Measurements from ENCODE around the gene TENT5C. TPM values are rescaled to one million over a fixed set of nuclear protein-coding genes. Genes with fewer than 3 reads are reported as not detected.

Gene TENT5C
- total RNA-seq, 4 donors from 2014 or later, result 2.3 to 22.1 (median 5.1) TPM

DNA sequence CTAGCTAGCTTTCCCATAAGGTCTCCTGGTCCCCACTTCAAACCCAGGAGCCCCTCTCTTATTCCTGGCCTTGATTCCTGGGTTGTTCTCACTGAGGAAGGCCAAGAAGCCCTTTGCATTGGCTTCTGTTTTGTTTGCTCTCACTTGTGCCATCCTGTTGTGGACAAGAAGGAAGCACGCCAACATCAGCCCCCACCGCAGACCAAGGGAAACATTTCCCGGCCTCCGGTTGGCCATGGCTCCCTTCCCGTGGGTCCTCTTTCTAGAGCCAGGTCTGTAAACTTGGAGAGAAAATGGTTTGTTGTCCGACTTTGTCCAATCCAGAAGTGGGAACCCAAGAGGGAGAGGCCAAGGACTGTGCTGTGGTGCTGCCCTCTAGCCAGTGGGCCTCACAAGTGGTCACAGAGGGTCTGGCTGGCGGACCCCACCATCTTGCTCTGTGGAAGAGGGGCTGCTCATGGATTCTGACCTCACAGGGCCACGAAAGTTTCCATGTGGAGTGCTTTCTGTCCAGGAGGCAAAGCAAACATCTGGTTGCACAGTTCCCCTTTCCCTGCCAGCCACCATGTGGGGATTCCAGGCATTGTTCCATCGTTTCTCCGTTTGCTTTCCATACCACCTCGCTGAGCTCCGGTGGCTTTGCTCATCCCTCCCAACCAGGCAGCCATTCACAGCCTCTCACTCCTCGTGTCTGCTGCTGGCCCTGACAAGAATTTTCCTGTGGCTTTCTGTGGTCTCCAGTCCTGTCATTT lies 18.9 kb upstream of the TENT5C start:
- intact Hi-C loops (cut with DNase I; ENCODE audit: low total_unique reads), result no loop called here
- DNase-seq, result no peak
- no peaks in the 10 kb centered on the region for H3K4me1 ChIP-seq

DNA sequence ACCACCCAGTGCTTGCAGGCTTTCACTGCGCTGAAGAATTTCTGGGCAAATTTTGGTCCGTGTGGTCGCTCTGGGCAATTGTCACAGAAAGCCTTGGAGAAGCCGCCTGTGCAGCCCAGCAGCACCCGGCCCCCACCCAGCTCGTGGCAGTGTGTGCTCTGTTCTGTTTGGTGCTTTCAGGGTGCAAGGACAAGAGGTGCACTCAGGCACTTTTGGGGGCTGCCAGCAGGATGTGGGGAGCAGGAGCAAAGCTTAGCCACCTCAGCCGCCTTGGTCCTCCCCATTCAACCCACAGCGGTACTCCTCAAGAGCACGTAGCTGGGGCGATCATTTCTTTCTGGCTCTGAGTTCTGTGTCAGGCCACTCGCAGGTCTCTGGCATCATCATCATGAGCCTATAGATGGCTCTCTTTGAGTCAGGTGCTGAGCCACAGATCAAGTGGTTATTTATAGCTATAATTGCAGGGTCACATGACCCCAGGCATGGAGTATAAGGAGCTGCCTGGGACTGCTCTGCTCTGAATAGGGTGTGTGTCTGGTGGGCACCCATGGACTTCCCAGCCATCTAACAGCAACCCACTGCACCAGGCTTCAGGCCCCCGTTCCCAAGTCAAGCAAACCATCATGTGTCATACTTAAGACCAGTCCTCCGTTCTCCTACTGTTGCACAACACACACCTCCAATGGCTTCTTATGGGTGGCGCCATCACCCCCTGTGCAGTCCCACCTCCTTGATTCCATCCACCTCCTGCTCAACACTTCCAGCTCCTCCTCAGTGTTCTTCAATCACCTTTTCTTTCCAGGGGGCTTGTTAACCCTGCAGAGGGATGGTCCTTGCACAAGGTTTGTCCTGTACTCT lies 18.1 kb upstream of the TENT5C start:
- Histone ChIP-seq H3K36me3 (no peaks in the 10 kb centered on the region), H3K27me3 (no peaks in the 10 kb centered on the region), H3K27ac (no peak overlapping the region), H3K4me3 (no peak overlapping the region), H3K4me1 (no peaks in the 10 kb centered on the region), H3K9me3 (no peaks in the 10 kb centered on the region)
- no peak for TF ChIP-seq POLR2A (IDR thresholded peaks at IDR 0.05)
- TF ChIP-seq, protein P1, sequence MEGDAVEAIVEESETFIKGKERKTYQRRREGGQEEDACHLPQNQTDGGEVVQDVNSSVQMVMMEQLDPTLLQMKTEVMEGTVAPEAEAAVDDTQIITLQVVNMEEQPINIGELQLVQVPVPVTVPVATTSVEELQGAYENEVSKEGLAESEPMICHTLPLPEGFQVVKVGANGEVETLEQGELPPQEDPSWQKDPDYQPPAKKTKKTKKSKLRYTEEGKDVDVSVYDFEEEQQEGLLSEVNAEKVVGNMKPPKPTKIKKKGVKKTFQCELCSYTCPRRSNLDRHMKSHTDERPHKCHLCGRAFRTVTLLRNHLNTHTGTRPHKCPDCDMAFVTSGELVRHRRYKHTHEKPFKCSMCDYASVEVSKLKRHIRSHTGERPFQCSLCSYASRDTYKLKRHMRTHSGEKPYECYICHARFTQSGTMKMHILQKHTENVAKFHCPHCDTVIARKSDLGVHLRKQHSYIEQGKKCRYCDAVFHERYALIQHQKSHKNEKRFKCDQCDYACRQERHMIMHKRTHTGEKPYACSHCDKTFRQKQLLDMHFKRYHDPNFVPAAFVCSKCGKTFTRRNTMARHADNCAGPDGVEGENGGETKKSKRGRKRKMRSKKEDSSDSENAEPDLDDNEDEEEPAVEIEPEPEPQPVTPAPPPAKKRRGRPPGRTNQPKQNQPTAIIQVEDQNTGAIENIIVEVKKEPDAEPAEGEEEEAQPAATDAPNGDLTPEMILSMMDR (IDR thresholded peaks at IDR 0.05), result no peak
- DNase-seq, result no peak
- intact Hi-C loops (cut with DNase I; ENCODE audit: low total_unique reads), result no loop called here

More for the DNA sequence above, 18.9 kb upstream of the TENT5C start:
- no peak overlapping the region for H3K4me3 ChIP-seq
- H3K27ac ChIP-seq, result no peak overlapping the region
- H3K27me3 ChIP-seq, result no peaks in the 10 kb centered on the region
- no peak for TF ChIP-seq POLR2A (IDR thresholded peaks at IDR 0.05)
- TF ChIP-seq, protein P1 (IDR thresholded peaks at IDR 0.05), result no peak
- H3K9me3 ChIP-seq, result no peaks in the 10 kb centered on the region
- H3K36me3 ChIP-seq, result no peaks in the 10 kb centered on the region

DNA sequence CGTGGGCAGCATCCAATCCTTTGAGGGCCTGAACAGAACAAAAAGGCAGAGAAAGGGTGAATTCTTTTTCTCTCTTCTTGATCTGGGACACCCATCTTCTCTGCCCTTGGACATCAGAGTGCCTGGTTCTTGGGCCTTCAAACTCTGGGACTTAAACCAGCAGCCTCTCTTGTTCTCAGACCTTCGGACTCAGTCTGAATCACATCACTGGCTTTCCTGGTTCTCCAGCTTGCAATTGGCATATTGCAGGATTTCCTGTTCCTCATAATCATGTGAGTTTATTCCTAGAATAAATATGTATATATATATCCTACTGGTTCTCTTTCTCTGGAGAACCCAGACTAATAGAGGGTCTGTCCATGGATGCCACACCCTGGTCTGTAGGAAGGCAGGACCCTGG lies 16.3 kb upstream of the TENT5C start:
- Histone ChIP-seq H3K9me3 (no peaks in the 10 kb centered on the region), H3K4me1 (no peaks in the 10 kb centered on the region), H3K27ac (no peak overlapping the region), H3K4me3 (no peak overlapping the region), H3K27me3 (no peaks in the 10 kb centered on the region), H3K36me3 (no peaks in the 10 kb centered on the region)
- TF ChIP-seq POLR2A (IDR thresholded peaks at IDR 0.05), result no peak
- TF ChIP-seq, protein P1 (IDR thresholded peaks at IDR 0.05), result no peak
- DNase-seq, result no peak
- intact Hi-C loops (cut with DNase I; ENCODE audit: low total_unique reads), result no loop called here

DNA sequence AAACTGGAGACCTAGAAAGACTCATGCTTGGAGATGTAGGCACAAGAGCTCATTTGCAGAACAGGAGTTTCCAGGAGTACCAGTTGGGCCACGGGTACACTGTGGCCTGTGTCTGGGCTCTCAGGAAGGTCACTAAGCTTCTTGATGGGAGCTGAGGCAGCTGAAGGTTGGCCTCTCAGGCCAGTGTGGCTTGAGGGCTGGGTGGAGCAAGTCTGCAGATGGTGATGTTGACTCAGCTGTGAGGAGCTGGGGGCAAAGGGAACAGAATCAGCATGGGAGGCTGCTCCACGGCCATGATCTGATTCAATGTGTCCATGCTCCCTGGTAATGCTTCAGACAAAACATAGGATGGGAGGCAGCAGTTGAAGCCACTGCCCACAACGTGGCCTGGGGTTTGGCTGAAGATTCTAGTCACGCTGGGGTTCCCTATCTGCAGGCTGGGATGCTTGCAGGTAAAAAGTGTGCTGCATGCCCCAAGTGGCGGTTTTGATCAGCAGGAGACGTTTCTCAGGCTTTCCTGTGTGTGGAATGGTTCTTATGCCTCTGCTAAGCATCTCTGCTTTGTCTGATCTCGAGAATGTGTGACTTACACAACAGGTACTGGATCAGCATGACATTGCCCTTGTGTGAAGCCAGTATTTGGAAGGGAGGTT lies 15.4 kb upstream of the TENT5C start:
- DNase-seq, result no peak

More for the DNA sequence above, 15.4 kb upstream of the TENT5C start:
- Histone ChIP-seq H3K27ac (no peak overlapping the region), H3K9me3 (no peaks in the 10 kb centered on the region), H3K27me3 (no peaks in the 10 kb centered on the region), H3K4me1 (no peaks in the 10 kb centered on the region), H3K36me3 (no peaks in the 10 kb centered on the region), H3K4me3 (no peak overlapping the region)
- TF ChIP-seq, protein P1 (IDR thresholded peaks at IDR 0.05), result no peak
- no peak for TF ChIP-seq POLR2A (IDR thresholded peaks at IDR 0.05)
- intact Hi-C loops (cut with DNase I; ENCODE audit: low total_unique reads), result no loop called here
